ENCODE measurements around the gene ANKRD12. TPM values are rescaled to one million over a fixed set of nuclear protein-coding genes. Genes with fewer than 3 reads are reported as not detected.

Gene ANKRD12
- total RNA-seq, 6 donors from 2014 or later: 32.8 to 80.7 (median 65.6) TPM

- TF ChIP-seq POLR2AphosphoS5 (IDR thresholded peaks at IDR 0.05) (no peak), POLR2A (IDR thresholded peaks at IDR 0.05) (no peak)
- Histone ChIP-seq H3K36me3 (peaks cover 6 to 81% (median 28%) of the 10 kb centered on the region in 4 donors), H3K4me3 (no peak overlapping the region), H3K27me3 (no peaks in the 10 kb centered on the region), H3K27ac (no peak overlapping the region), H3K9me3 (no peaks in the 10 kb centered on the region), H3K4me1 (peaks cover 0 to 12% (median 11%) of the 10 kb centered on the region in 4 donors)
- WGBS, 2 donors: 65 to 80% methylated on average over 1 of the region's 1 CpG
- DNase-seq: no peak
- ATAC-seq (ENCODE audit: low FRiP score in 2 of 2): no peak
These were observed 11.8 kb upstream of the ANKRD12 start for GRCh38 chr18:9124824-9125223.

GRCh38 chr18:9126337-9126736, 10.2 kb upstream of the ANKRD12 start:
- TF ChIP-seq POLR2A (IDR thresholded peaks at IDR 0.05) (no peak), CTCF (IDR thresholded peaks at IDR 0.05) (no peak), POLR2AphosphoS5 (IDR thresholded peaks at IDR 0.05) (no peak), EP300 (IDR thresholded peaks at IDR 0.05) (no peak)
- Histone ChIP-seq H3K27ac (no peak overlapping the region), H3K36me3 (peaks cover 6 to 81% (median 30%) of the 10 kb centered on the region in 4 donors), H3K27me3 (no peaks in the 10 kb centered on the region), H3K9me3 (no peaks in the 10 kb centered on the region), H3K4me3 (no peak overlapping the region), H3K4me1 (peaks cover 0 to 7% (median 1%) of the 10 kb centered on the region in 4 donors)
- ATAC-seq (ENCODE audit: low FRiP score in 2 of 2) (no peak), DNase-seq (no peak)
- WGBS, 2 donors: 83 to 86% methylated on average over 3 of the region's 3 CpGs

GRCh38 chr18:9130195-9130594, 6.4 kb upstream of the ANKRD12 start:
- 76 to 81% methylated on average over 4 of the region's 4 CpGs for WGBS, 2 donors
- no peak for DNase-seq
- Histone ChIP-seq H3K4me3 (no peak overlapping the region), H3K9me3 (no peaks in the 10 kb centered on the region), H3K4me1 (peaks cover 4 to 12% (median 5%) of the 10 kb centered on the region in 4 donors), H3K27ac (no peak overlapping the region), H3K27me3 (no peaks in the 10 kb centered on the region), H3K36me3 (peaks cover 3 to 73% (median 28%) of the 10 kb centered on the region in 4 donors)
- no peak for ATAC-seq (ENCODE audit: low FRiP score in 2 of 2)
- TF ChIP-seq POLR2AphosphoS5 (IDR thresholded peaks at IDR 0.05) (no peak), POLR2A (IDR thresholded peaks at IDR 0.05) (no peak), CTCF (IDR thresholded peaks at IDR 0.05) (no peak)

- Histone ChIP-seq H3K27ac (no peak overlapping the region), H3K9me3 (no peaks in the 10 kb centered on the region), H3K4me3 (no peak overlapping the region), H3K27me3 (no peaks in the 10 kb centered on the region), H3K4me1 (peaks cover 5 to 18% (median 10%) of the 10 kb centered on the region in 4 donors), H3K36me3 (peaks cover 3 to 67% (median 26%) of the 10 kb centered on the region in 4 donors)
- 61 to 76% methylated on average over 2 of the region's 2 CpGs for WGBS, 2 donors
- DNase-seq: no peak
- peak in 1 of 2 donors; percentile 67 for ATAC-seq (ENCODE audit: low FRiP score in 2 of 2)
- no peak for TF ChIP-seq POLR2AphosphoS5 (IDR thresholded peaks at IDR 0.05)
- no peak for TF ChIP-seq POLR2A (IDR thresholded peaks at IDR 0.05)
- no peak for TF ChIP-seq EP300 (IDR thresholded peaks at IDR 0.05)
- no peak for TF ChIP-seq CTCF (IDR thresholded peaks at IDR 0.05)
These were observed 5.8 kb upstream of the ANKRD12 start for GRCh38 chr18:9130806-9131205.

- no peak for DNase-seq
- no peak for ATAC-seq (ENCODE audit: low FRiP score in 2 of 2)
- Histone ChIP-seq H3K27me3 (no peaks in the 10 kb centered on the region), H3K27ac (peak overlapping the region in 1 of 4 donors; percentile 11), H3K9me3 (no peaks in the 10 kb centered on the region), H3K4me3 (no peak overlapping the region), H3K4me1 (peaks cover 5 to 16% (median 10%) of the 10 kb centered on the region in 4 donors), H3K36me3 (peaks cover 3 to 51% (median 17%) of the 10 kb centered on the region in 4 donors)
- WGBS, 2 donors: 98% methylated on average over 4 of the region's 4 CpGs
- TF ChIP-seq EP300 (IDR thresholded peaks at IDR 0.05) (no peak), CTCF (IDR thresholded peaks at IDR 0.05) (no peak), POLR2A (IDR thresholded peaks at IDR 0.05) (no peak), POLR2AphosphoS5 (IDR thresholded peaks at IDR 0.05) (no peak)
These were observed 4.0 kb upstream of the ANKRD12 start for GRCh38 chr18:9132628-9133027.

Data from upper lobe of left lung (tissue), 6 donors.